Neural progenitor cell (in vitro differentiated cells): ENCODE measurements around the gene GRIK5.

Experiments
- CTCF ChIP-seq: fragments of 200-600 bp; sonication (generic); IDR thresholded peaks from 2 replicates; pipeline ENCODE4 v1.5.1; 2017; ENCODE audit warnings: antibody characterized with exemption, mild to moderate bottlenecking
- EZH2phosphoT487 ChIP-seq: fragments of 200-600 bp; sonication (generic); IDR thresholded peaks from 2 replicates; pipeline ENCODE4 v1.6.1; 2017; ENCODE audit warnings: antibody characterized with exemption

- TF ChIP-seq CTCF (no peak), EZH2phosphoT487 (no peak)
Measured at GRCh38 chr19:42059196-42059595, 10.8 kb downstream of the GRIK5 start.
